HEK293 (cell line): ENCODE data around the gene OVOL3.

ENCODE experiments used
- CTCF ChIA-PET: fragments of 350-600 bp; formaldehyde crosslinking; extraction: SDS; loops from one replicate; lab custom pipeline; 2021; ENCODE audit warnings: antibody characterized with exemption; lab: Yijun Ruan, JAX
- POLR2A ChIA-PET: fragments of 300-600 bp; formaldehyde crosslinking; extraction: SDS; loops from one replicate; lab custom pipeline; 2020; ENCODE audit warnings: antibody characterized with exemption, inconsistent platforms; lab: Yijun Ruan, JAX
- H3K27ac ChIP-seq: fragments of 200-500 bp; sonication (Bioruptor generic); 2 replicates; pipeline ENCODE4 v1.5.1; 2014; ENCODE audit warnings: low read depth, low read length, control low read depth, inconsistent platforms; ENCODE audit errors: extremely low read depth
- H3K36me3 ChIP-seq, 2 experiments: fragments of 200-500 bp in 1 of 2; sonication (Bioruptor generic) in 1 of 2; 1 replicate in 1 of 2; 2 replicates in 1 of 2; pipeline ENCODE4 v1.5.1; 2014 to 2017; ENCODE audit warnings: inconsistent platforms in 2 of 2, low read length in 2 of 2; ENCODE audit not compliant: control insufficient read depth in 2 of 2, insufficient read depth in 1 of 2
- H3K4me1 ChIP-seq: fragments of 200-500 bp; sonication (Bioruptor generic); 2 replicates; pipeline ENCODE4 v1.5.1; 2014; ENCODE audit warnings: mild to moderate bottlenecking, low read length, inconsistent platforms; ENCODE audit not compliant: control insufficient read depth, insufficient read depth
- H3K4me3 ChIP-seq: 2 replicates; pipeline ENCODE4 v1.5.1; 2011; ENCODE audit warnings: low read depth, mild to moderate bottlenecking, control low read depth, low read length, moderate library complexity
- H3K9me3 ChIP-seq: fragments of 200-500 bp; sonication (Bioruptor generic); 2 replicates; pipeline ENCODE4 v1.5.1; 2014; ENCODE audit warnings: low read depth, low read length, inconsistent platforms; ENCODE audit not compliant: control insufficient read depth, insufficient read depth
- ELK4 ChIP-seq: IDR thresholded peaks from 2 replicates; pipeline ENCODE4 v1.6.1; 2011; ENCODE audit warnings: mild to moderate bottlenecking, low read depth, low read length, borderline replicate concordance
- KLF1 ChIP-seq: fragments of 450-650 bp; formaldehyde crosslinking; IDR thresholded peaks from 2 replicates; pipeline ENCODE4 v1.5.1; 2016; ENCODE audit warnings: missing biosample characterization, missing genetic modification characterization
- KLF8 ChIP-seq: fragments of 450-650 bp; formaldehyde crosslinking; IDR thresholded peaks from 2 replicates; pipeline ENCODE4 v1.5.1; 2016; ENCODE audit warnings: missing biosample characterization, missing genetic modification characterization
- OSR2 ChIP-seq: fragments of 450-650 bp; formaldehyde crosslinking; IDR thresholded peaks from 2 replicates; pipeline ENCODE4 v1.5.1; 2016; ENCODE audit warnings: missing biosample characterization, missing genetic modification characterization
- PRDM4 ChIP-seq: fragments of 450-650 bp; formaldehyde crosslinking; IDR thresholded peaks from 2 replicates; pipeline ENCODE4 v1.5.1; 2017; ENCODE audit warnings: missing biosample characterization, missing genetic modification characterization
- SCRT1 ChIP-seq: fragments of 450-650 bp; formaldehyde crosslinking; IDR thresholded peaks from 2 replicates; pipeline ENCODE4 v1.5.1; 2016; ENCODE audit warnings: missing biosample characterization, missing genetic modification characterization, borderline replicate concordance
- SCRT2 ChIP-seq: fragments of 450-650 bp; formaldehyde crosslinking; IDR thresholded peaks from 2 replicates; pipeline ENCODE4 v1.5.1; 2016; ENCODE audit warnings: missing biosample characterization, missing genetic modification characterization
- SETDB1 ChIP-seq: IDR thresholded peaks from one replicate; pipeline ENCODE4 v1.6.1; 2017; ENCODE audit warnings: mild to moderate bottlenecking, low read length, moderate library complexity, mixed read lengths; ENCODE audit not compliant: insufficient read length
- SP2 ChIP-seq: fragments of 450-650 bp; formaldehyde crosslinking; IDR thresholded peaks from 2 replicates; pipeline ENCODE4 v1.5.1; 2016; ENCODE audit warnings: missing biosample characterization, missing genetic modification characterization
- ZBTB17 ChIP-seq: fragments of 450-650 bp; formaldehyde crosslinking; IDR thresholded peaks from 2 replicates; pipeline ENCODE4 v1.5.1; 2016; ENCODE audit warnings: missing biosample characterization, missing genetic modification characterization
- ZBTB20 ChIP-seq: fragments of 450-650 bp; formaldehyde crosslinking; IDR thresholded peaks from 2 replicates; pipeline ENCODE4 v1.5.1; 2016; ENCODE audit warnings: missing biosample characterization, missing genetic modification characterization
- ZNF157 ChIP-seq: fragments of 450-650 bp; formaldehyde crosslinking; IDR thresholded peaks from 2 replicates; pipeline ENCODE4 v1.5.1; 2016; ENCODE audit warnings: missing biosample characterization, missing genetic modification characterization
- ZNF211 ChIP-seq: fragments of 450-650 bp; formaldehyde crosslinking; IDR thresholded peaks from 2 replicates; pipeline ENCODE4 v1.5.1; 2016; ENCODE audit warnings: low read depth, missing biosample characterization, missing genetic modification characterization
- ZNF223 ChIP-seq: fragments of 450-650 bp; formaldehyde crosslinking; IDR thresholded peaks from 2 replicates; pipeline ENCODE4 v1.5.1; 2016; ENCODE audit warnings: missing biosample characterization, missing genetic modification characterization
- ZNF266 ChIP-seq: fragments of 450-650 bp; formaldehyde crosslinking; IDR thresholded peaks from 2 replicates; pipeline ENCODE4 v1.5.1; 2016; ENCODE audit warnings: missing biosample characterization, missing genetic modification characterization, low read depth
- ZNF341 ChIP-seq: fragments of 450-650 bp; formaldehyde crosslinking; IDR thresholded peaks from 2 replicates; pipeline ENCODE4; 2016; ENCODE audit warnings: low read depth, missing biosample characterization, missing genetic modification characterization
- ZNF354C ChIP-seq: fragments of 450-650 bp; formaldehyde crosslinking; IDR thresholded peaks from 2 replicates; pipeline ENCODE4 v1.5.1; 2016; ENCODE audit warnings: missing biosample characterization, missing genetic modification characterization, low read depth, borderline replicate concordance
- ZNF366 ChIP-seq: fragments of 450-650 bp; formaldehyde crosslinking; conservative IDR thresholded peaks from 2 replicates; pipeline ENCODE4 v1.5.1; 2016; ENCODE audit warnings: missing biosample characterization, missing genetic modification characterization
- ZNF521 ChIP-seq: fragments of 450-650 bp; formaldehyde crosslinking; IDR thresholded peaks from 2 replicates; pipeline ENCODE4 v1.5.1; 2017; ENCODE audit warnings: missing biosample characterization, mild to moderate bottlenecking, missing genetic modification characterization
- ZNF549 ChIP-seq: fragments of 450-650 bp; IDR thresholded peaks from 2 replicates; pipeline ENCODE4 v1.5.1; 2018; ENCODE audit warnings: missing biosample characterization, missing genetic modification characterization, mild to moderate bottlenecking, inconsistent platforms, moderate library complexity
- ZNF610 ChIP-seq: fragments of 450-650 bp; formaldehyde crosslinking; IDR thresholded peaks from 2 replicates; pipeline ENCODE4 v1.5.1; 2016; ENCODE audit warnings: missing biosample characterization, missing genetic modification characterization, borderline replicate concordance
- ZNF623 ChIP-seq: fragments of 450-650 bp; formaldehyde crosslinking; IDR thresholded peaks from 2 replicates; pipeline ENCODE4 v1.5.1; 2016; ENCODE audit warnings: missing biosample characterization, missing genetic modification characterization
- ZNF624 ChIP-seq: fragments of 450-650 bp; formaldehyde crosslinking; IDR thresholded peaks from 2 replicates; pipeline ENCODE4 v1.5.1; 2017; ENCODE audit warnings: missing biosample characterization, missing genetic modification characterization
- ZNF670 ChIP-seq: fragments of 450-650 bp; formaldehyde crosslinking; IDR thresholded peaks from 2 replicates; pipeline ENCODE4 v1.5.1; 2016; ENCODE audit warnings: missing biosample characterization, missing genetic modification characterization, low read depth
- ZNF707 ChIP-seq: fragments of 450-650 bp; formaldehyde crosslinking; IDR thresholded peaks from 2 replicates; pipeline ENCODE4 v1.5.1; 2016; ENCODE audit warnings: missing biosample characterization, missing genetic modification characterization
- ZSCAN23 ChIP-seq: fragments of 450-650 bp; formaldehyde crosslinking; IDR thresholded peaks from 2 replicates; pipeline ENCODE4 v1.5.1; 2016; ENCODE audit warnings: missing biosample characterization, missing genetic modification characterization
- TF ChIP-seq, protein P1 (sequence below): fragments of 450-650 bp; formaldehyde crosslinking; IDR thresholded peaks from 2 replicates; pipeline ENCODE4 v1.5.1; 2016; ENCODE audit warnings: missing biosample characterization, missing genetic modification characterization, borderline replicate concordance
- TF ChIP-seq, protein P2 (sequence below): fragments of 450-650 bp; formaldehyde crosslinking; IDR thresholded peaks from 2 replicates; pipeline ENCODE4 v1.5.1; 2017; ENCODE audit warnings: missing biosample characterization, missing genetic modification characterization

Gene OVOL3

GRCh38 chr19:36128392-36128736 is 17.4 kb downstream of the OVOL3 start:
- peak overlapping the region; percentile 81 for H3K27ac ChIP-seq
- H3K9me3 ChIP-seq: peaks cover 2% of the 10 kb centered on the region
- ChIA-PET POLR2A (interaction anchor here (0.6 to 6.3 kb wide), 35 partner anchors 8 to 1651 kb away, joined by 3 to 96 read pairs (median 6); partner anchors contain the start of genes ALKBH6, CAPNS1, COX6B1 and LIN37), CTCF (interaction anchor here (0.5 to 11.2 kb wide), 41 partner anchors 9 to 1834 kb away, joined by 3 to 289 read pairs (median 4); partner anchors contain the start of genes OVOL3, POLR2I, TBCB and ZNF146)
- peak overlapping the region; percentile 34 for H3K4me3 ChIP-seq
- peaks cover 9% of the 10 kb centered on the region for H3K4me1 ChIP-seq
- peaks cover 22 to 34% of the 10 kb centered on the region in 2 experiments for H3K36me3 ChIP-seq
- no peak for TF ChIP-seq ZNF211 (tag by site-specific recombination)
- 0 out of 2 replicates have a peak, but pooled peaks have one; percentile 6 for TF ChIP-seq ZNF266 (tag by site-specific recombination)
- no peak for TF ChIP-seq ZBTB17 (tag by site-specific recombination)
- TF ChIP-seq ELK4: no peak
- TF ChIP-seq SCRT2 (tag by site-specific recombination): no peak
- no peak for TF ChIP-seq ZNF223 (tag by site-specific recombination)
- TF ChIP-seq ZNF670: no peak
- TF ChIP-seq OSR2 (tag by site-specific recombination): no peak
- TF ChIP-seq ZNF354C (tag by site-specific recombination): no peak
- TF ChIP-seq ZSCAN23: 0 out of 2 replicates have a peak, but pooled peaks have one; percentile 12
- peak; percentile 23; the same call in 1 of the 2 replicates for TF ChIP-seq ZNF366
- no peak for TF ChIP-seq SCRT1
- TF ChIP-seq KLF1 (tag by site-specific recombination): no peak
- peak; percentile 69 for TF ChIP-seq SETDB1
- TF ChIP-seq ZNF610 (tag by site-specific recombination): no peak
- TF ChIP-seq KLF8 (tag by site-specific recombination): no peak
- TF ChIP-seq SP2: no peak
- TF ChIP-seq, protein P1, sequence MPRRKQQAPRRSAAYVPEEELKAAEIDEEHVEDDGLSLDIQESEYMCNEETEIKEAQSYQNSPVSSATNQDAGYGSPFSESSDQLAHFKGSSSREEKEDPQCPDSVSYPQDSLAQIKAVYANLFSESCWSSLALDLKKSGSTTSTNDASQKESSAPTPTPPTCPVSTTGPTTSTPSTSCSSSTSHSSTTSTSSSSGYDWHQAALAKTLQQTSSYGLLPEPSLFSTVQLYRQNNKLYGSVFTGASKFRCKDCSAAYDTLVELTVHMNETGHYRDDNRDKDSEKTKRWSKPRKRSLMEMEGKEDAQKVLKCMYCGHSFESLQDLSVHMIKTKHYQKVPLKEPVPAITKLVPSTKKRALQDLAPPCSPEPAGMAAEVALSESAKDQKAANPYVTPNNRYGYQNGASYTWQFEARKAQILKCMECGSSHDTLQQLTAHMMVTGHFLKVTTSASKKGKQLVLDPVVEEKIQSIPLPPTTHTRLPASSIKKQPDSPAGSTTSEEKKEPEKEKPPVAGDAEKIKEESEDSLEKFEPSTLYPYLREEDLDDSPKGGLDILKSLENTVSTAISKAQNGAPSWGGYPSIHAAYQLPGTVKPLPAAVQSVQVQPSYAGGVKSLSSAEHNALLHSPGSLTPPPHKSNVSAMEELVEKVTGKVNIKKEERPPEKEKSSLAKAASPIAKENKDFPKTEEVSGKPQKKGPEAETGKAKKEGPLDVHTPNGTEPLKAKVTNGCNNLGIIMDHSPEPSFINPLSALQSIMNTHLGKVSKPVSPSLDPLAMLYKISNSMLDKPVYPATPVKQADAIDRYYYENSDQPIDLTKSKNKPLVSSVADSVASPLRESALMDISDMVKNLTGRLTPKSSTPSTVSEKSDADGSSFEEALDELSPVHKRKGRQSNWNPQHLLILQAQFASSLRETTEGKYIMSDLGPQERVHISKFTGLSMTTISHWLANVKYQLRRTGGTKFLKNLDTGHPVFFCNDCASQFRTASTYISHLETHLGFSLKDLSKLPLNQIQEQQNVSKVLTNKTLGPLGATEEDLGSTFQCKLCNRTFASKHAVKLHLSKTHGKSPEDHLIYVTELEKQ (tag by site-specific recombination): peak; percentile 48; the same call in 1 of the 2 replicates
- no peak for TF ChIP-seq ZNF624 (tag by site-specific recombination)
- TF ChIP-seq, protein P2, sequence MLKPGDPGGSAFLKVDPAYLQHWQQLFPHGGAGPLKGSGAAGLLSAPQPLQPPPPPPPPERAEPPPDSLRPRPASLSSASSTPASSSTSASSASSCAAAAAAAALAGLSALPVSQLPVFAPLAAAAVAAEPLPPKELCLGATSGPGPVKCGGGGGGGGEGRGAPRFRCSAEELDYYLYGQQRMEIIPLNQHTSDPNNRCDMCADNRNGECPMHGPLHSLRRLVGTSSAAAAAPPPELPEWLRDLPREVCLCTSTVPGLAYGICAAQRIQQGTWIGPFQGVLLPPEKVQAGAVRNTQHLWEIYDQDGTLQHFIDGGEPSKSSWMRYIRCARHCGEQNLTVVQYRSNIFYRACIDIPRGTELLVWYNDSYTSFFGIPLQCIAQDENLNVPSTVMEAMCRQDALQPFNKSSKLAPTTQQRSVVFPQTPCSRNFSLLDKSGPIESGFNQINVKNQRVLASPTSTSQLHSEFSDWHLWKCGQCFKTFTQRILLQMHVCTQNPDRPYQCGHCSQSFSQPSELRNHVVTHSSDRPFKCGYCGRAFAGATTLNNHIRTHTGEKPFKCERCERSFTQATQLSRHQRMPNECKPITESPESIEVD: no peak
- peak; percentile 82 for TF ChIP-seq ZBTB20
- no peak for TF ChIP-seq ZNF157 (tag by site-specific recombination)
- TF ChIP-seq ZNF341 (tag by site-specific recombination): peak; percentile 97
- TF ChIP-seq ZNF623 (tag by site-specific recombination): peak; percentile 11; the same call in 1 of the 2 replicates
- no peak for TF ChIP-seq ZNF549 (tag by site-specific recombination)
- no peak for TF ChIP-seq ZNF707
- TF ChIP-seq ZNF521 (tag by site-specific recombination): no peak
- peak; percentile 95 for TF ChIP-seq PRDM4 (tag by site-specific recombination)
